Muscle layer of colon (tissue), 2 donors: Measurements from ENCODE around the gene PIK3R6.

Source experiments
- H3K27ac ChIP-seq: one replicate; pipeline ENCODE4 v1.7.0; 2013; ENCODE audit warnings: low read depth, mild to moderate bottlenecking, low read length, moderate library complexity
- H3K27me3 ChIP-seq, 2 donors: one replicate each; pipeline ENCODE4 v1.7.0; 2013; ENCODE audit warnings: low read length in 2 of 2, mild to moderate bottlenecking in 2 of 2; ENCODE audit not compliant: insufficient read depth in 2 of 2, control insufficient read depth in 1 of 2
- H3K36me3 ChIP-seq: one replicate; pipeline ENCODE4 v1.7.0; 2013; ENCODE audit warnings: mild to moderate bottlenecking, low read length; ENCODE audit not compliant: insufficient read depth
- H3K4me1 ChIP-seq: one replicate; pipeline ENCODE4 v1.7.0; 2013; ENCODE audit warnings: mild to moderate bottlenecking, low read length; ENCODE audit not compliant: insufficient read depth
- H3K4me3 ChIP-seq, 2 donors: one replicate each; pipeline ENCODE4 v1.7.0; 2013; ENCODE audit warnings: low read length in 2 of 2, low read depth in 1 of 2, mild to moderate bottlenecking in 1 of 2, moderate library complexity in 1 of 2
- H3K9ac ChIP-seq: one replicate; pipeline ENCODE4 v1.7.0; 2013; ENCODE audit warnings: low read length
- H3K9me3 ChIP-seq: one replicate; pipeline ENCODE4 v1.7.0; 2013; ENCODE audit warnings: mild to moderate bottlenecking, low read length
- donor health status: abdominal sarcoma.
- donor health status: Adenocarcinoma of cecum.

The PIK3R6 gene

DNA sequence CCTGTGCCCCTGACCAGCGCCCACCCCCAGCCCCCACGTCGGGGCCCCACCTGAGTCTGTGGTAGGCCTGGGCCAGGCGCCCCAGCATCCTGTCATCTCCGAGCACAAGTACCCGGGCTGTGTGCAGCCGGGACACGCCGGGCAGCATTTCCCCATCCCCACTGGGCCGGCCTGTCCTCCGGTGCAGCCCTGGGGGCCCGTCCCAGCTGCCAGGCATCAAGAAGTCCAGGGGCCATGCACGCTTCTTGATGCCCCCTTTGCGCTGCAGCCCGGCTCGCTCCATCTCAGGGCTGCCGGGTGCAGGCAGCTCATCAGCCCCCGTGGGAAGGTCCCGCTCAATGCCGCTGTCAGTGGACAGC lies 39.0 kb downstream of the PIK3R6 start:
- Histone ChIP-seq H3K4me3 (no peak overlapping the region), H3K9ac (no peak overlapping the region), H3K4me1 (no peaks in the 10 kb centered on the region), H3K27me3 (peaks cover 0 to 18% of the 10 kb centered on the region in 2 donors), H3K27ac (no peak overlapping the region), H3K36me3 (no peaks in the 10 kb centered on the region), H3K9me3 (no peaks in the 10 kb centered on the region)

DNA sequence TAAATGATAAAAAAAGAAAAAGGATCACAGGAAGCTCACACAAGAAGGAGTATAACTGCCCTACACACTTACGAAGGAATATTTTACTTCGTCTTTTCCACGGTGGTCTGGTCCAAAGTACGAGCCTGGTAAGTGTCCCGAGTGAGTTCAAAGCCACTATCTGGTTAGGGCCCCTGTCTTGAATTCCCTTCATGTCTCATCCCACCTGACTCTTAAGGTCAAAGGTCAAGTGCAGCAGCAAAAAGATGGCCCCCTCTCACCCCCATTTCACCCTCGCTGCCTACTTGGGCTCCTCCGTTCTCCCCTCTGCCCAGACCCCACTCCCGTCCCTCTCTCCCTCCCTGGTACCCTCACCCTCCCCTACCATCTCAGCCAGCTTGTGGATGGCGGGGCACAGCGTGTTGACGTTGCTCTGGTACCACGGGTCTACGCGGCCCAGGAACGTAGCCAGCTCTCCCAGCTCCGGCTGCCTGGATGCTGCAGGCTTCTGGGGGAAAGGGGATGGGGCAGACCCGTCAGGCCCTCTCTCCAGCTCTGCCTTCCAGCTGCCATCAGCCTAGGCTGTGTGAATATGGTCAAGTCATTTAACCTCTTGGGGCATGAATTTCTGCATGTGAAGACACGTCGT lies 40.6 kb downstream of the PIK3R6 start:
- no peaks in the 10 kb centered on the region for H3K36me3 ChIP-seq
- no peaks in the 10 kb centered on the region for H3K9me3 ChIP-seq
- H3K4me3 ChIP-seq: no peak overlapping the region
- no peak overlapping the region for H3K9ac ChIP-seq
- H3K27me3 ChIP-seq: peaks cover 0 to 8% of the 10 kb centered on the region in 2 donors
- no peak overlapping the region for H3K27ac ChIP-seq
- no peaks in the 10 kb centered on the region for H3K4me1 ChIP-seq

DNA sequence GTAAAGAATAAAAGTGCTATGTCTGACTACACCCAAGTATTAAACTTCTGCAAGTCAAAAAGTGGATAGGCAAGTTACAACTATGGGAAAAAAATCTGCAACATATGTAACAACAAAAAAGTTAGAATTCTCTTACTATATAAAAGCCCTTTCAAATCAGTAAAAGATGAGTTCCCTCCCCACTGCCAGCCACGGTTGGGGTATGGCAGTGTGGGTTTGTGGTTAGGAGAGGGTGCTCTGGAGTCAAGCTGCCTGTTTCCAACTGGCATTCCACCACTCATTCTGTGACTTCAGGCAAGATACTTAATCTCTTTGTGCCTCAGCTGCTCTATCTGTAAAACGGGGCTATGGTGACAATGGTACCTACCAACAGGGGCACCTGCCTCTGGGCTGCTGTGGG lies 41.7 kb downstream of the PIK3R6 start:
- Histone ChIP-seq H3K4me3 (no peak overlapping the region), H3K27ac (no peak overlapping the region), H3K4me1 (no peaks in the 10 kb centered on the region), H3K27me3 (peaks cover 0 to 8% of the 10 kb centered on the region in 2 donors), H3K9ac (no peak overlapping the region), H3K9me3 (no peaks in the 10 kb centered on the region), H3K36me3 (no peaks in the 10 kb centered on the region)

DNA sequence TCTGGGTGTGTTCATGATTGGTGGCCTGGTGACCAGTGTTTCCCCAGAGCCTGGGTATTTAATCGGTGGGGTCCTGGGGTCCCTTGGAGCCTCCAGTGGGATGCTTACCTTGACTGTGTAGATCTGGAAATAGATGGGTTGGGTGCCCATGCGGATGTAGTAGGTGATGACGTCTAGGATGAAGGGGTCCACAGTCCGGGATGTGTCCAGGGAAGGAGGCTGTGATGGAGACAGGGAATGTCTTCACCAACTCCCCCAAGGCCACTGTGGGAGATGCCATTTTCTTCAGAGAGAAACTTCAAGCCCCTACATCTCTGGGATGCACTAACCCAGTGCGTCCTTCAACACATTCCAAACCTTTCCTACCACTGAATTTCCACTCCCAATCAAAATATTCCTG lies 44.2 kb downstream of the PIK3R6 start:
- no peak overlapping the region for H3K4me3 ChIP-seq
- H3K9ac ChIP-seq: no peak overlapping the region
- H3K4me1 ChIP-seq: no peaks in the 10 kb centered on the region
- H3K36me3 ChIP-seq: no peaks in the 10 kb centered on the region
- H3K27me3 ChIP-seq: peaks cover 0 to 3% of the 10 kb centered on the region in 2 donors
- H3K27ac ChIP-seq: no peak overlapping the region
- no peaks in the 10 kb centered on the region for H3K9me3 ChIP-seq

DNA sequence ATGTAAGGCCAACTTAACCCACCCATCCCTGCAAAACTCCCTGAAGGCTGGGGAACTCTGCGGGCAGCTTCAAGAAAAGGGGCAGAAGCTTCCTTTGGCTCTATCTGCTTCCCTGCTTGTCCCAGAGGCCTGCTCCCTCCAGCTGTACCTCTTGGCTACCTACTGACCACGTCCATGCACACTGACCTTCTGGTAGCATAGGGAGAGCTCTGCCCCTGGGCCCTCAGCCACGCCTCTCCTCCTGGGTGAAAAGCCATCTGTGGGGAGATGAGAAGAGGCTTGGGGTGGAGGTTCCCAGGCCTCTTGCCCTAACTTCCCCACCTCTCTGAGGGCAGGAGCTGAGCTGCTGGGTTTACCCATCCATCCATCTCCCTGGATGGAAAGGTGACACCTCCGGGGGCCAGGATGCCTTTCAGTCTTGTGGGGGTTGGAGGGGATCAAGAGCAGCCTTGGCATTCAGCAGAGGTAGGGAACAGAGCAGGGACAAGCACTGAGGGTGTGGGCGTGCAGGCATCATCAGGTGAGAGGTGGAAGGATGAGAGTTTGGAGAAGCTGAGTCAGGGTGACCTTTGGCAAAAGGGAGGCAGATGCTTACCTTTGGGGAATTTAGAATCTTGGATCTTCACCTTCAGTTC lies 45.0 kb downstream of the PIK3R6 start:
- Histone ChIP-seq H3K36me3 (no peaks in the 10 kb centered on the region), H3K9ac (no peak overlapping the region)

DNA sequence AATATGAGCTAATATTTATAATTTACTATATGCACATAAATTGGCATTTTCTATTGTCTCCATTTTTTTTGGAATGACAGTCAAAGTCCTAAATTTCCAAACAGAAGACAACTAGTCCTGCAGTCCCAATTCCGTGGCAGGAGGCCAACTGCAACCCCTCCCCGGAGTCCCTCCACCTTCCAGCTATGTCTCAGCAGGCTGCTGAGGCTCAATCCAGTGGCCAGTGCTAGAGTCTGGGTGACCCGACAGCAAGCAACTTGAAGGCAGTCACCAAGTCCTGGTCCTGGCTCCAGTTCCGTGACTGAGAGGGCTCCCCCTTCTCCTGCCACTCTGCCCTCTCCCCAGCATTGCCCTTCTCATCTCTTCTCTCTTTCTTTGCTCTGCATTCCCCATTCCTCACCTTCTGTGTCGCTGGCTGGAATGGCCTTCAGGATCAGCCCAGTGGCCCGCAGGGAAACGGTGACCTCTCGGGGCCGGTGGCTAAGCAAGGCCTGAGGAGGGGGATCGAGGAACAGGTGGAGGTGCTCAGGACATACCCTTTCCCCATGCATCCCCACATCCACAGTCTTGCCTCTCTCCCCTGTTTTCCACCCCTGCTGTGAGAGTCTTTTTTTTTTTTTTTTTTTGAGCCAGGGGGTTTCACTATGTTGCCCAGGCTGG lies 45.9 kb downstream of the PIK3R6 start:
- H3K27me3 ChIP-seq: no peaks in the 10 kb centered on the region
- H3K27ac ChIP-seq: no peak overlapping the region
- no peaks in the 10 kb centered on the region for H3K36me3 ChIP-seq
- H3K4me3 ChIP-seq: no peak overlapping the region
- H3K9ac ChIP-seq: no peak overlapping the region
- H3K9me3 ChIP-seq: no peaks in the 10 kb centered on the region
- no peaks in the 10 kb centered on the region for H3K4me1 ChIP-seq

More for the DNA sequence above, 45.0 kb downstream of the PIK3R6 start:
- Histone ChIP-seq H3K27ac (no peak overlapping the region), H3K4me1 (no peaks in the 10 kb centered on the region), H3K4me3 (no peak overlapping the region), H3K9me3 (no peaks in the 10 kb centered on the region), H3K27me3 (no peaks in the 10 kb centered on the region)

DNA sequence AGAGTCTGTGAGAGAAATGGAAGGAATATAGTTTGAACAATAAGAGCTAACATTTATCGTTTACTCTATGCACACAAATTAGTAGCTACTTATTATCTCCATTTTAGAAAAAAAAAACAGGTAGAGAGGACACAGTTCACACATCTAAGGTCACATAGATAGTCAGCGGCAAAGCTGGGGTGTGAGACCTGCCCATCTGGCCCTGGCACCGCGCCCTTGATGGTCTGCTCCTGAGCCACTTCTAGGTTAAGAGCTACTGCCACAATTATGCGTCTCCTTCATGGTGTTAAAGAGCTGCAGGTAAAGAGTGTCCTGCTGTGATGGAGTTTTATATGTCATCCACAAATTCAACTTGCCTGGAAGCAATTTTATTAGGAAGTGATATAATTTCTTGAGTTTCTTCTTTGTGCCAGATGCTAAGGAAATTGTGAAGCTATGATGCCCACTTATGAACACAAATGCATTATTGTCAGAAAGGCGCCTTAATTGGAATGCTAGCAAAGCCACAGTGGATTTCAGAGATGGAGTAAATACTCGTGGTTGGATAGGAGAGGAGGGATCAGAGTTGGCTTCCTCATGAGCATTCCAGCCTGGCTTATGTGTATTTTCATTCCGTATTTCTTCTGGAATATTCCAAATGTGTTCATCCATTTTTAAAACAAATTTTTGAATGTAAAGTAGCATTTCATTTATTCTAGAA lies 47.0 kb downstream of the PIK3R6 start:
- Histone ChIP-seq H3K27ac (no peak overlapping the region), H3K36me3 (no peaks in the 10 kb centered on the region), H3K9ac (no peak overlapping the region), H3K4me3 (no peak overlapping the region), H3K27me3 (no peaks in the 10 kb centered on the region), H3K9me3 (no peaks in the 10 kb centered on the region), H3K4me1 (no peaks in the 10 kb centered on the region)

DNA sequence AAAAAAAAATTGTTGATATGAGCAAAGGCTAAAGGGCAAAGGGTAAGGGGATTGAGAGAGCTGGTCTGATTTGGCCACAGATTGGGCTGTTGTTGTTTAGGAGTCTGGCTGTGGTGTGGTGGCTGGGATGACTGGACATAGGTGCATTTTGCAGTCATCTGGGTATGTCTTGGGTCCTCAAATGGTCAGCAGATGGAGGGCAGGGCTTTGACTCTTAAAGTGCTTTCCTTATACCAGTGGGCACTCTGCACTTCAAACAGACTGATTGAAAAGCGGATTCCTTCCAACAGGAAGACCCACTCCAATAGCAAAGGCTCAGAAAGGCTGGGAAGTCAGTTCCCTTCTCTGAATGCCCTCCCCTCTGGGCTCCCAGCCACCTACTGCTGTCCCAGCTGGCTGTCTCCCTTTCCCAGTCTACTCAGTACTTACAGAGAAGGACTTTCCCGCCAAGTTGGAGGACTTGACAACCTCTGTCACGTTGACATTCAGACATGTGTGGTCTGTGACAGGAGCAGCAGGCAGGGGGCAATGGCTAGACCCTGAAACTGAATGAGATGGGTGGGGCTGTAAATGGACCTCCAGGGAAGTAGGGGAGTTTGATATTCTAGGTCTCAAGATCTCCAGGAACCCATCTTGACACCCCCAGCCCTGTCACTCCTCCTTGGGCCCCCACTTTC lies 48.7 kb downstream of the PIK3R6 start:
- no peak overlapping the region for H3K9ac ChIP-seq
- no peaks in the 10 kb centered on the region for H3K36me3 ChIP-seq
- H3K27me3 ChIP-seq: no peaks in the 10 kb centered on the region
- H3K9me3 ChIP-seq: no peaks in the 10 kb centered on the region
- H3K27ac ChIP-seq: no peak overlapping the region
- H3K4me3 ChIP-seq: no peak overlapping the region
- H3K4me1 ChIP-seq: no peaks in the 10 kb centered on the region

DNA sequence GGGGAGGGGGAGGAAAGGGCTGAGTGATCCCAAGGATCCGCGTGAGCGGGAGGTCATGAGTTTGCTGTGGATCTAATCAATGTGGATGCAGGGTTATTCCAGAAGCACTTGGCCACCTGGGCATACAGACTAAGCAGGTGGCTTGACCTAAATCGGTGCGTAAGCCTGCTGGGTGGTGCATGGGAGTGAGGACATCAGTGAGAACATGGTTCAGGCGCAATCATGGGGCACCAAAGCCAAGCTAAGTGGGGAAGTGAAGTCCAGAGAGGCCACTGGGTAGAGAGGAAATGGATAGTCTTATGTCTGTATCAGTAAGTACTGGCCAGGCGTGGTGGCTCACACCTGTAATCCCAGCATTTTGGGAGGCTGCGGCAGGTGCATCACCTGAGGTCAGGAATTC lies 49.4 kb downstream of the PIK3R6 start:
- H3K9ac ChIP-seq: no peak overlapping the region
- no peaks in the 10 kb centered on the region for H3K9me3 ChIP-seq
- no peaks in the 10 kb centered on the region for H3K36me3 ChIP-seq
- H3K27me3 ChIP-seq: no peaks in the 10 kb centered on the region
- H3K4me1 ChIP-seq: no peaks in the 10 kb centered on the region
- no peak overlapping the region for H3K4me3 ChIP-seq
- H3K27ac ChIP-seq: no peak overlapping the region

DNA sequence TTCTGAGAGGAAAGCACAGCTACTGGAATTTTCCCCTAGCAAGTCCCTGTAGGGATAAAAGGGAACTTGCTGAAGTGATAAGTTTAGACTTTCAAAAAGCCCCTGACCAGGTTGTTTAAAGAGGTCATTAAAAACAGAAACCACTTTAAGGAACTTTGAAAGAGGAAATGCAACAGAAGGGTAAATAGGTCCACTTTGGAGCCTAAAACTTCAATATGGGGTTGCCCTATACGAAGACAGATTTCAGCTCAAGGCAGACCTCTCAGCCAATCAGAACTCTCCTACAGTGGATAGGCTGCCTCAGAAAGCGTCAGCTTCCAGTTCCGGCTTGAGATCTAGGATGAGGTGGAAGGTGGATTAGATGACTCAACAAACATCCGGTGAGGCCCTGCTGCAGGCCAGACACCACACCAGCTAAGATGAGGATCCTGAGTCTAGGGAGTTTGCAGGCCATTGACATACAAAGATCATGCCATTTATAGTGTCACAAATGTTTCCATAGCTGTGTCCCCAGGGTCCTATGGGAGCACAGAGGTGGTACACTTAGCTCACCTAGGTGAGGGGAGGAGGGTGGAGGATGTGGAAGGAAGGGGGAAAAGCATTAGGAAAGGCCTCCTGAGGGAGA lies 60.4 kb downstream of the PIK3R6 start:
- Histone ChIP-seq H3K27me3 (no peaks in the 10 kb centered on the region), H3K36me3 (no peaks in the 10 kb centered on the region), H3K4me3 (no peak overlapping the region), H3K9me3 (no peaks in the 10 kb centered on the region), H3K4me1 (no peaks in the 10 kb centered on the region), H3K9ac (no peak overlapping the region), H3K27ac (no peak overlapping the region)
